Astrocyte of the cerebellum (primary cell): ENCODE data around the gene RBFOX1.

ENCODE experiments used
- DNase-seq: peaks from one replicate; pipeline ENCODE4 v3.0.0-alpha.2; 2011; ENCODE audit warnings: low read depth
- H3K4me3 ChIP-seq: 2 replicates; pipeline ENCODE4 v1.5.1; 2011; ENCODE audit warnings: mild to moderate bottlenecking, low read depth, low read length, moderate library complexity
- CTCF ChIP-seq: IDR thresholded peaks from 2 replicates; pipeline ENCODE4 v1.5.1; 2012; ENCODE audit warnings: low read length, low read depth, moderate library complexity, mild to moderate bottlenecking; ENCODE audit errors: missing control alignments
- in situ Hi-C: cut with HindIII; loops from 2 replicates; pipeline ENCODE4 v1.10.0; 2017; ENCODE audit warnings: low sequenced_read_pairs

RBFOX1 gene

GRCh38 chr16:7437843-7438242 is 105.2 kb downstream of the RBFOX1 start:
- TF ChIP-seq CTCF, result no peak

GRCh38 chr16:7438601-7439000 is 106.0 kb downstream of the RBFOX1 start:
- TF ChIP-seq CTCF, result no peak
- no peak overlapping the region for H3K4me3 ChIP-seq
- in situ Hi-C loops, result no loop called here
- no peak for DNase-seq

More at GRCh38 chr16:7437843-7438242, 105.2 kb downstream of the RBFOX1 start:
- in situ Hi-C loops, result no loop called here
- no peak overlapping the region for H3K4me3 ChIP-seq
- DNase-seq, result no peak

GRCh38 chr16:7439518-7439917 is 106.9 kb downstream of the RBFOX1 start:
- in situ Hi-C loops, result no loop called here
- H3K4me3 ChIP-seq, result no peak overlapping the region
- no peak for TF ChIP-seq CTCF
- DNase-seq, result no peak

GRCh38 chr16:7440886-7441400 is 108.3 kb downstream of the RBFOX1 start:
- in situ Hi-C loops, result no loop called here
- TF ChIP-seq CTCF, result no peak
- no peak for DNase-seq
- no peak overlapping the region for H3K4me3 ChIP-seq

- TF ChIP-seq CTCF, result no peak
- in situ Hi-C loops, result no loop called here
- DNase-seq, result no peak
- no peak overlapping the region for H3K4me3 ChIP-seq
These were observed 109.4 kb downstream of the RBFOX1 start for GRCh38 chr16:7442050-7442449.

DNA sequence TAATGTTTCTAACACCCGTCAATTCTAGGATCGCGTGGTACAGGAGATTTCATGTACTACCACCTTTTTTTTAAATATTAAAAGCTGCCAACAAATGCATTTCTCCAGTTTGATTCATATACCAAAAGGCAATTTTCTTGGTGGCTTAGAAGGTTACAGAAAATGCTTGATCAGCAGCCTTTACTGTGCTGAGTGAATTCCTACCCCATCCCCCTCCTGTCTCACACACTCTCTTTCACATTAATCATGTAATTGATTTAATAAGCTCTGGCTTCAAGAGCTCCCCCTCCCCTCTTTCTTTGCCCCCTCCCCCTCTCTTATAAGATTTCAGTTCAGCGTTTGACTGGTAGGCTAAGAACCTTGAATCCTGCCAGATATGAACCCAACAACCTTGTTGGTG is 110.5 kb downstream of the RBFOX1 start:
- TF ChIP-seq CTCF, result no peak
- no peak overlapping the region for H3K4me3 ChIP-seq
- in situ Hi-C loops, result no loop called here
- no peak for DNase-seq
